Left forelimb (tissue), 1 donor: ENCODE results near the gene DSCAM.

Source experiments
- DNase-seq: peaks from one replicate; pipeline ENCODE4 v3.0.0-alpha.2; 2018; ENCODE audit warnings: low spot score

The DSCAM gene

DNA sequence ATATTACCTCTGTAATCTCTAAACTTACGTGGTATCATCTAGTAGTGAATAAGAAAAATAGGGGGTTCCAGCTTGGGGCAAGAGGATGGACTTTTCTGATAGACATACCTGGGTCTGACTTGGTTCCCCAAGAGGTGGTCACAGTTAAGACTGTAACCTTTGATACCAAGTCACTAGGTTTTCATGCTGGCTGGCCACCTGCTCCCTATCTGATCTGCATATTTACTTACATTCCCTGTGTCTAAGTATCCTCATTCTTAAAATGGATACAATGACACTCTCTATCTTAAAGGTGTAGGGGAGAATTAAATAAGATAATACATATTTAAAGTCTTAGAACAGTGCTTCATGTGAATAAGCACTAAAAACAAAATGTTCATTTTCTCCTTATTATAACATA is 312.1 kb downstream of the DSCAM start:
- no peak for DNase-seq

DNA sequence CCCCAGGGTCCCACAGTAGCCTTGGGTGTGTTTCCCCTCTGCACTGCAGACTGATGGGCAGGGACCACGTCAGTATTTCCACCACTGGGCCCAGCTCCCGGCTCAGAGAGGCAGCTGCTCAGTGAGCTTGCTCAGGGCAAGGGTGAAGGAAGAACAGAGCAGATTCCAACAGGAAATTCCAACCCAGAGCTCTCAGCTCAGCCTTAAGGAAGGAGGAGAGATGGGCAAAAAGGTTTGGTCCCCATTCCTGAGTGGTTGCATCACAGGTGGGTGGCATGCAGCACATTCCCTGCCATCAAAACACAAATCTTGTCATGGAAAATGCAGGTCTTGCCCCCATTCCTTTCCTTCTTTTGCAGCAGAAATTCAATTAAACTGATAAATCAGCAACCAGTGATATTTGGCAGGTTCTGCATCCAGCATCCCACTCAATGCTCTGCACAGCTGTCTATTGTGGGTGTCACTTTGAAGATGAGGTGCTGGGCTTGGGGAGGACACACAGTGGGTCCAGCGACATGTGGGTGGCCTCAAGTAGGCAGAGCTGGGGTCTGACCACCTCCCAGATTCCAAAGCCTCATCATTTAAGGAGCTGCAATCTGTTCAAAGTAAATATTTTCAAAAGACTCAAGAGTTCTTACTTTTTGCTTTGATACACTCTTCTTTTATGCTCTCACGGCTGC is 315.4 kb downstream of the DSCAM start:
- no peak for DNase-seq

DNA sequence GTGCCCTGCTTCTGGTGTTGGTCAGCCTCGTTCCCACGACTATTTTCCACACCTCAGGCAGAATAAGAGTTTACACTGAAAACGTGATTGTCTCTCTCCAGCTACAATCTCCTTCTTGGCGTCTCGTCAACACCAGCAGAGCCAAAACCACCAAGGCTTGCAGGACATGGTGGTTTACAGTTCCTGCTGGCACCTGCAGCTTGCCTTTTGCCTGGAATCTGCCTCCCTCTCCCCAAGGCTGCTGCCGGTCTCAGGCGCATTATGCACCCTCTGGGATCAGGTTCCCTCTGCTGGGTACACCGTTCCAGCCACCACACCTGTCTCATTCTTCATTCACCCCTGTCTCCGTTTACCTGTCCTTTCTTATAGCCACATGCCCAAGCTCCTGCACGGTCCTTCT is 315.9 kb downstream of the DSCAM start:
- DNase-seq = no peak

DNA sequence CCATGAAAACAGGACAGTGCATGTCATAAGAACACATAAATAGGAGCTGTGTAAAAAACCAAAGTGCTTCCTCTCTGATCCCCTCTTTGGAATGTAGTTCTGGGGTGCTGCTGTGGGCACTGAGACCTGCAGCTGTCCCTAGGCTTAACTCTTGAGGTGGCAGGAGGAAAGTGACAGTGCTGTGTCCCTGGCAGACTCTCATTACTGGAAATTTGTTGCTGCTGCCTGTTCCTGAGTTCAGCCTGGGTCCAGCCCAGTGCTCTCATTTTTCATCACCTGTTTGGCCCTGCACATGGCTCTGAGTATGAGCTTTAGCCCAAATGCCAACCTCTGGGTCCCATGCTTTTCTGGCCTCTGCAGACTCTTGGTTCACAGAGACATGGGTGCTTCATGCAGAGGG is 329.3 kb downstream of the DSCAM start:
- no peak for DNase-seq

DNA sequence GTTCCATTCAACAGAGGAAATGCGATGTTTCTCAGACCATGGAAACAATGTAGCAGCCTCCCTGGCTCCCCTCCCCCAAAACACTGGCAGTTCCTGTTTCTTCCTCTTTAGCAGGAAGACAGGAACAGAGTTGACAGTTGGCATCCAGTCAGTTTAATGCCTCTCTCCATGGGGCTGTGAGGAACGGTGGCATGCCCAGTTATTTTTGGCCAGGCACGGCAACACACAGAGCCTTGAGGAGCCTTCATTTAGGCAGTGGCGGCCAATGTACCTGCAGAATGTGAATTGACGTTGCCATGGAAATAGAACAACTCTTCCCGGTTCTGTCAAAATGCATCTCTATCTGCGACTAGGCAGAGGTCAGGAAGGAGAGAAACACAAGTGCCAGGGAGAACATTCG is 330.6 kb downstream of the DSCAM start:
- no peak for DNase-seq

DNA sequence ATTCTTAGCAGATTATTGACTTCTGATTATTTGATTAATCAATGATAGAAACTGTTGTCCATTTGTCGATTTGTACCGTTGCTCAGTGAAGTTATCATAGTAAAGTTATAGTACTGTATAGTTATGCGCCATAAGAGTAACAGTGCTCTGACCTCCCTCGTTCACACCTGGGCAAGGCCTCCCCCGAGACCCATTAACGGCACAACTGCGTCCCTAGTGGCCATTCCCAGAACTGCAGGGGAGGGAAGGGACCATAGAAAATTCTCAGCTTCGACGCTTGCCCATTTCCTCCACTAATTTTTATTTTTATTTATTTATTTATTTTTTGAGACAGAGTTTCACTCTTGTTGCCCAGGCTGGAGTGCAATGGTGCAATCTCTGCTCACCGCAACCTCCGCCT is 334.4 kb downstream of the DSCAM start:
- no peak for DNase-seq

DNA sequence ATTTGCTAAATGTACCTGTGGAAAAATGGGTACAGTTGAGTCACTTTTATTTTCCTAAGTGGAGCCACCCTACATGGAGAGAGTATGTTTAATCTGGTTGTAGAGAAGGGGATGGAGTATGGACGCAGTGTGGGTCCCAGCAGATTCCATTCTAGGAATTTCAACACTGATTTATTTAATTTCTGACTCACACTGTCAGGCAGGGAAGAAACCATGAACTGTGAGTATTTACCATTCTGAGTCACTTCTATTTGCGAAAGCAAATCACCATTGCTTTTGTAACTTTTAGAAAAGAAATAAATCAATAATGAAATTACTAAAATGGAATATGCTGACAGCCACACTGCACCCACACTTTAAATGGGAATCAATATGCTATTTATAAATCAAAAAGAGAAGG is 339.0 kb downstream of the DSCAM start:
- DNase-seq = no peak

DNA sequence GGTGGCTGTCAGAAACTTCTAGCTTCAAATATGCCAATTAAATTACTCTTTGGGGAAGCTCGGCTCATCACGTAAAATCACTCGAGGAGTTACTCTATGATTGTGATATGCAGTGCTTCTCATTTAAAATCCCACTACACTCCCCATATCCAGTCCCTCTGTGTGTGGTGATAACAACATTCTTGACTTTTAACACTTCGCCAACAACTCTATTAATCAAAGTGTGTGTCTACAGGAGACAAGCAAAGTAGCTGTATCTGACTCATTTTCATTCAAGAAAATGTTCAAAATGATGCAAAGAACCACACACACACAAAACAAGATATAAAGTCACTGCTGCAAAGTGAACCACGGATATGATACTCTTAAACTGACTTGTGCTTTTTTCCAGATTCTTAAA is 341.3 kb downstream of the DSCAM start:
- no peak for DNase-seq

DNA sequence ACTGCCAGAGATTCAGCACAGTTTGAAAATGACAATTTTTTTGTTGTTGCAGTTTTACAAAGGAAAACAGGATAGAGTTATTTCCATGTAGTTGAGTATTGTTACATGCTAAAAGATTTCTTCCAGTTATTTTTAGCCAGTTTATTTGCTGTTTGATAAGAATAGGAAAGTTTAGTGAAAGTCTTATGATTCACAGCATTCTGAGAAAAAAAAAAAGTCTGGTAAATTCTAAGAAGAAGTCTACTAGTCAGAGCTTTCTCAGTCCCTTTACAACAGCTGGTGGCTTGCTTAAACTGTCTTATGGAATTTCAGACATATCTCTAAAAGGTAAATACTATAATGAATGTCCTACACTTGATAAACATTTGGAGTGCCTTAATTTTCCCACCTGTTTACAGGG is 341.7 kb downstream of the DSCAM start:
- no peak for DNase-seq

DNA sequence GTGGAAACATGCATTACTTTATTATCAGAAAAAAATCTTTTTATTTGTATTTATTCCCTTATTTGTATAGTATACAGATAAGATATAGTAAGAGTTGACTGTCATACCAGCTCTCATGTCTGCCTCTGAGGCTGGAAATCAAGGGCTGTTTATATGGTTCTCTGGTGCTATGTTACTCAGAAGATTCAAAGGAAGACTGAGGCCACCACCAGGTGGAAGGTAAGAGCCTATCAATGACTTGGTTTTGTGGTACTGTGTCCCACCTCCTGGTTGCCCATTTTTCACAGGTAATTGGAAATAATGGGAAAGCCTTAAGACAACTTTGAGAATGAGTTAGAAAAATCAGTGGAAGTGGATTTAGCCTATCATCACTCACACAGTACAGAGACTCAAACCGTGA is 342.1 kb downstream of the DSCAM start:
- no peak for DNase-seq

DNA sequence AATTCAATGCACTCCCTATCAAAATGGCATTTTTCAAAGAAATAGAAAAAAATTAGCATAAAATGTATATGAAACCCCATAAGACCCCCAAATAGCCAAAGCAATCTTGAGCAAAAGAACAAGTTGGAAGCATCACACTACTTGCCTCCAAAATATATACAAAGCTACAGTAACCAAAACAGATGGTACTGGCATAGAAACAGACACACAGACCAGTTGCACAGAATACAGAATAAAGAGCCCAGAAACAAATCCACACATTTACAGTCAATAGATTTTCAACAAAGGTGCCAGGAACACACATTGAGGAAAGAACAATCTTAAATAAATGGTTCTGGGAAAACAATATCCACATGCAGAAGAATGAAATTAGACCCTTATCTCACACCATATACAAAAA is 350.8 kb downstream of the DSCAM start:
- DNase-seq = no peak

DNA sequence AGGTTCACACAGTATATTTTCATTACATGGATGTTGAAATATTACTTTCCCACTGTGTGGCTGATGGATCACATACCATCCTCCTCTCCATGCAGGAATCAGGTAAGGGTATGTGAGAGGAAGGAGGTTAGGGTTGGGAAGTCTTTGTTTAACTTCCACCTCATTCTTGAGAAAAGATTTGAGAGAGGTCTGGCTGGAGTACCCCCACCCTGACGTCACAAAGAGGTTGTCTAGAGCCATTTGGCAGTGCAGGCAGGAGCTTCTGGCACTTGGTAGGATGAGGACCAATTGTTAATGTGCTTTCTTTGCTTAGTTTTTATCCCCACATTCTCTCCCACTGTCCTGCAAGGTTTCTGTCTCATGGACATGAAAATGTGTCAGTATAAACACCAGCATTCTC is 356.6 kb downstream of the DSCAM start:
- no peak for DNase-seq

DNA sequence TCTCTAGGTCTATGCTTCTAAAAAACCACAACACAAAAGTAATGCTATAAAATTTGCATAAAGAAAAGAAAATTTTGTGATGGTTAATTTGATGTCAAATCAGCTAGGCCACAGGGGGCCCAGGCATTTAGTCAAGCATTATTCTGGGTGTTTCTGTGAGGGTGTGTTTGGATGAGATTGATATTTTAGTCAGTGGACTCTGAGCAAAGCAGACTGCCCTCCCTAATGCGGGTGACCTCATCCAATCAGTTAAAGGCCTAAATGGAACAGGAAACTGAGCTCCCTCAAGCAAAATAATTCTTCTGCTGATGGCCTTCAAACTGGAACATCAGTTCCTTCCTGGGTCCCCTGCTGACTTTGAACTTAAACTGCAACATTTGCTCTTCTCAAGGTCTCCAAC is 358.0 kb downstream of the DSCAM start:
- DNase-seq = no peak

DNA sequence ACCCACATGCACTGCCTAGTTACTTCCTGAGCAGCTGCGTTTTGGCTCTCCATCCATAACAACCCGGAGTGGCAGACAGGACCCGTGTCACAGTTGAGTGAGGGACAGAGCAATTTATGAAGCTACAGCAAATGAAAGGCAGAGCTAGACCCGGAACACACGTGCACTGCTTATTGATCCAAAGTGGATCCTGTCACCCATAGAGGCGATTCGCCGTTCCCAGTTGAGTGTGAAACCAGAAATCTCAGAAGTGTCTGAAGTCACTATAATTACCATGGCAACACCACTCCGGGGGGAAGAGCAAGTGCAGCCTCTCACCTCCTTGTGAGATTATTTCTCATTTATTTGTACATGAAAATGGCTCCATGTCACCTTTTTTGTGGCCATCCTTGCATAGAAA is 365.2 kb downstream of the DSCAM start:
- no peak for DNase-seq

DNA sequence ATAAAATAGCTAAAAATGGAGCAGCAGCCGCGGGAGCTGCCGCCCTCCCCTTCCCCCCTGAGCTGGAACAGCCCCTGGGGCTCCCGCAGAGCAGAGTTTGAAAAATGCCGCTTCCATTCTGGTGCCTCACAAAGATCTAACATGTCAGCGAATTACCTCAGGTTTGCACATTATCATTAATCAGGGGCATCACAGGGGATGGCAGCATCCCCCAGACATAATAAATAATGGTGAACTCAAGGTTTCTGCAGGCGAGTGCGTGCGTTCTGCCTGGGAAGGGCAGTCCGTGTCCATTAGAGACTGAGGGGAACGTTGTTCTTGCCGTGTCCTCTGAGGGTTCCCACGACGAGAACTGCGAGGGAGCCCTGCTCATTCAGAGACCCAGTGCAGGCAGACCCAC is 372.4 kb downstream of the DSCAM start:
- DNase-seq = no peak

DNA sequence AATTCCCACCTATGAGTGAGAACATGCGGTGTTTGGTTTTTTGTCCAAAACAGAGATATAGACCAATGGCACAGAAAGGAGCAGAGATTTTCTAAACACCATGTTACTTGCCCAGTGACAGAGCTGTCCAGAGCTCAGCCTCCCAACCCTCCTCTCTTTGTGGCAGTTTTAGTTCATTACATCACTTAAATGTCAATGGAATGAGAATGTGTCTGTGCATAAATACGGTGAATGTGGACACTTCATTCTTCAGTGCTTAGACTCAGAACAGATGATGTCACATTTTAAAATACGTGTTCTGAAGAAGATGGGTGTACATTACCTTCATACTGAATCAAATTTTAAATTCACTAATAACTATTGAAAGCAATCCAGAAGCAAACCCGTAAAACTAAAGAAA is 374.9 kb downstream of the DSCAM start:
- no peak for DNase-seq

DNA sequence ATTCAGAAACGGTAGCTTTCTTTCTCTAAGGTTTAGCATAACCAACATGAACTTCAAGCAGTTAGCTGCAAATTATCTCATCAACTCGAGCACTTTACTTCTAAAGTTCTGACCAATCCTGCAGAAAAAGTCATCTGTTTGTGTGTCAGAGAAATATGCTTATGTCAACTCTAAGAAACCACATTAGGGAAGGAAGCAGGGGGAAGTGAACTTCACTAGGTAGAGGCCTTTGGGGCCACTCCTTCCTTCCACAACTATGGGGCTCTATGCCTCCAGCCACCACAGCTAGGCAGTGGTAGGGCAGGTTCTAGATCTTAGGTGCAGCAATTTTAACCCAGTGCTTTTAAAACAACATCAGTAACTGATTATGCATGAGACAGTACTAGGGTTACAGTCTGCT is 375.9 kb downstream of the DSCAM start:
- no peak for DNase-seq

DNA sequence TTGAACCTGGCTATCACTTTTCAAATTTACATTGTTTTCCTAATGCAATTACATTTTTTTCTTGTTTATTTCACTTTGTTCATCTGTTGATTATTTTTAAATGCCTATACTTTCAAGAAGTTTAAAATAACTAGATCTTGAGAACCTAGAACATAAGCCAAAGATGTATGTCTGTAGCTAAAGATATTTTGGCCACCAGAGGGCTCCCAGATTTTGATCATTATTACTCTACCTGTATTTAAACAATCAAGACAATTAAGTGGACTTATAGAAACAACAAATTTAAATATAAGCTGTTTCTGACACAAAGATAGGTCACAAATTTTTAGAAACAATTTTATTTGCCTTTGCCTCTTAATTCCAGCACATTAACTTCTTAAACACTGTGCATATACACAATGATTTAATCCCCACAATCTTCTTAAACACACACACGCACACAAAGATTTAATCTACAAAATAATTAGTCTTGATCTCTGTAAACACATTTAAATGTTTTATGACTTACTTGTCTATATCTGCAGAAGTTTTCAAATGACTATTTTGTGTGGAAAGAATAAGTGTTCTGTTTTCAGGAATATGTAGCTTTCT is 380.0 kb downstream of the DSCAM start:
- DNase-seq = no peak

DNA sequence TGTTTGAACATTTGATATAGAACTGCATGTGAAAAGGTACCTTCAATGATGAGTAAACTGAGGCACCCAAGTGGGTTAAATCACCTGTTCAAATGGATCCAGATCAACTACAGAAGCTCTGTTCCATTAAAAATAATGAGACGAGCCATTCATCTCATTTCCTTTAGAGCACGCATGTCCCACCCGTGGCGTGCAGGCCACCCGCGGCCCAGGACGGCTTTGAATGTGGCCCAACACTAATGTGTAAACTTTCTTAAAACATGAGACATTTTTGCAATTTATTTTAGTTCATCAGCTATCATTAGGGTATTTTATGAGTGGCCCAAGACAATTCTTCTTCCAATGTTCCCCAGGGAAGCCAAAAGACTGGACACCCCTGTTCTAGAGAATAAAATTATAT is 381.6 kb downstream of the DSCAM start:
- no peak for DNase-seq

DNA sequence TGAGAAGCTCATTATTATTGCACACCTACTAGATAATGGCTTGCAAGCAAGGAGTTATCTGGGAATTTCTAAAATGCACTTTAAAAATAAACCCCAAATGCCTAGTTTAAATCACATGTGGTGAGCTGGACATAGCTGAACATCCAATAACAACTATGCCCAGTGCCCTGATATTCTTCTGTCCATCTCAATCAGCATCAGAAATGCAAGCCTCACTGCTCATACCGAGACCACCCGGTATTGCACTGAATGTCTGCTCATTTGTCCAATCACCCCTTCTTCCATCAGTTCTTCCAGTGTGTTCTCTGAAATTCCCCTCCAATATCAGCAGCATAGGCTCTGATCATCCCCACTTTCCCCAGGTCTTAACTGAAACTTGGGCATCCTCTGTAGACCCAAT is 383.8 kb downstream of the DSCAM start:
- no peak for DNase-seq

DNA sequence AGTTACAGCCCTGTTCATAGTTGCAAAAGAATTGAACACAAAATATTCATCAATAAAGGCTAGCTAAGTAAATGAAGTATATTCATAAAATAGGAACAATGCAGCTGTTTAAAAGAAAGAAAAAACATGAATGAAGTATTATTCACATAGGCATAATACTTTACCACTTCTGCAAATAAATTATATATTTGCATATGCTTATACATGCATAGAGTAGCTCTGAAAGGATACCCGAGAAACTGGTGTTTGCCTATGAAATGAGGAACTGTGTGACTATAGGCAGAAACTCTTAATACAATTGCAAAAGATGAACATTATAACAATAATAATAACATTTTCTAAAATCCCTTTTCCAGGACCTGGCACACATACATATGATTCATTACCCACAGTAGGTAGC is 385.9 kb downstream of the DSCAM start:
- DNase-seq = no peak

DNA sequence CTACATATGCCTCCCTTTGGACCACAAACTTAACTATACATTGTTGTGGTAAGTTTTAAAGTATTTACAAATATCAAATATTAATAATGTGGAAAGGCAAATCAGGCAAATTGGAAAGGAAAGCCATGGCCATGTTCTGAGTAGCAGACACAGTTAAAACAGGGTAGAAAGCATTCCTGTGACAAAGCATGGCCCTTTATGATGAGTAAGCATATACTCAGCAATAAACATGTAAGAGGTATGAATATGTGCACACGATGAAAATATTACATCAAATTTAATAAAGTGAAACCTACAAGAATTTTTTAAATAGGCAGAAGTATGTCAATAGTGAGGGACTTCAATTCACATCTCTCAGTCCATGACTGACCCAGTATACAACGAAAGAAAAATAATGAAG is 389.2 kb downstream of the DSCAM start:
- DNase-seq = no peak

DNA sequence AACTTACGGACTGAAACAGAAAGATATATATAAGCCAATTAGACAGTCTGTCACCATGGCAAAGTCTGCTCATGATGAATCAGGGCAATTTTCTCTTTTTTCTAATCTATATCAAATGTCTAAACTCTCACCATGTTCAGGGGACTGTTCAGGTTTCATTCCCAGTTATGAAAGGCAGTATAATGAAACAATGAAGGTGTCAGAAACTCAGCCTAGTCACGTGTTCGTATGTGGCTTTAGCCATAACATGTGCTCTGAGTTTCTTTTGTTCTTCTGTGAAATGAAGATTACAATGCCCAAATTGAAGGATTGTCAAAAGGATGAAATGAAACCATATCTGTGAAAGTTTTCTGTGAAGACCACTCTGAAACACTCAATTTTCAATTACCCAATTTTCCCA is 392.9 kb downstream of the DSCAM start:
- DNase-seq = no peak

DNA sequence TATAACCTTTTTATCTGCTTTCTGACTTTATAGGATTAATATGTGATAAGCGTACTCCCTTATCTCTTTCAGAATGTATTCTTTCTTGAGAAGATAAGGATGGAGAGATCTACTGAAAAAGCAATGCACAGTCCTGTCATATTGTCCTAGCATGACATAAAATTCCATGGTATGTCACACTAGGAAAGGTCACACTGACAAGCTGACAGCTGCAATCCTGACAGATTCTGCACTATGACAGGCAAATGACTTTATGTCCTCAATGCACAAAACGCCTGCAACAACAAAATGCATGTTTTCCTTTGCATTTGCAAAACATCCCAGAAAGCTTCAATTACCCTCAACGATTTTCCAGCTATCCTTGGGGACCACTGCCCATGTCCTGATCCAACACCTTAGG is 393.8 kb downstream of the DSCAM start:
- no peak for DNase-seq

DNA sequence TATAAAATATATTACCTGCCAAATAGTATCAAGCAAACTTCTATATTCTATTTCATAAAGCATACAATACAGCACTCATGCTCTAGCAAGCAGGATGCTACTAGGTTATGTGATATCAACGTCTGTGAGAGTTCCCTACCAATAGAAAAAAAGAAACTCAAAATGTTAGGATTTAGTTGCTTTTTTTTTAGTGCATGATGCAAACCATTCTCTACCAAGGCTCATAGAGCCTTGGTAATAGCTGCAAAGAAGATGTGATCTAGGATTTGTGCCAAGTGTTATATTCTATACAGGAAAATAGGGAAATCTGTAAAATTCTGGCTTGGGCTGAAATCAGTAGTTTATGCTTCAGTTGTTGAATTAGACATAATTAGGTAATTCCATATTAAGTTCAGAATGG is 394.4 kb downstream of the DSCAM start:
- DNase-seq = no peak
